Kidney glomerular epithelial cell (primary cell): Measurements from ENCODE around the gene FABP1.

Experiments
- DNase-seq: peaks from one replicate; lab custom pipeline; 2025; lab: John Stamatoyannopoulos, UW

The FABP1 gene

DNA sequence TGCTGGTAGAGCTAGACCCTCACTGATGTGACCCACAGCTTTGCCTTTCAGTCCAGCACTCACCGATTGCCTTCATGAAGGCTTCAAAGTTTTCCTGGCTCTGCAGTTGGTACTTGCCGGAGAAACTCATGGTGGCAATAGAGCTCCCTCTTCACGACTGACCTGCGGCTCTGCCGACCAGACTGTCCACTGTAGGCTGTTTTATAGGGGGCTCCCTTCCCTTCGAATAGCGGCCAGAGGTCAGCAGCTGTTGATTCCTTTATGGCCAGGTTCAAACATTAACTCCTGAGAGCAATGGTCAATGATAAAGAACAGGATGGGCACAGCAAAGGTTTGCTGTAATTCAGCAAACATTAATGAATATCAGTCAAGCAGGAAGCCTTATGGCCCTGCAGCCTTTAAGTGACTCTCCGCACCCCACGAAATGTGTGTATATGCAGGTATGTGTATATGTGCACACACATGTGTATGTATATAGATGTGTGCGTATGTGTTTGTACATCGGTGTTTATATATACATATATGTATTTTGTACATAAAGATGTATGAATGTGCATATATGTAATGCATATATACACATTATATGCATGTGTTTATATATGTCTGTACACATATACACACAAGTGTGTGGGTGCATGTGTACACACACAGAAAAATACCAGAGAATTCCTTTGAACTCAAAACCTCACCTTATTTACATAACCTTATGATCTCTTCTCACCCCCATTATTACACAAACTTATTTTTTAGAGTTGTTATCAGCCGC, at the start of gene FABP1:
TSS of gene FABP1 (minus strand) at position 175 of the 766 bp plus-strand sequence. CDS start at position 130, 45 bp downstream.
- no peak for DNase-seq

DNA sequence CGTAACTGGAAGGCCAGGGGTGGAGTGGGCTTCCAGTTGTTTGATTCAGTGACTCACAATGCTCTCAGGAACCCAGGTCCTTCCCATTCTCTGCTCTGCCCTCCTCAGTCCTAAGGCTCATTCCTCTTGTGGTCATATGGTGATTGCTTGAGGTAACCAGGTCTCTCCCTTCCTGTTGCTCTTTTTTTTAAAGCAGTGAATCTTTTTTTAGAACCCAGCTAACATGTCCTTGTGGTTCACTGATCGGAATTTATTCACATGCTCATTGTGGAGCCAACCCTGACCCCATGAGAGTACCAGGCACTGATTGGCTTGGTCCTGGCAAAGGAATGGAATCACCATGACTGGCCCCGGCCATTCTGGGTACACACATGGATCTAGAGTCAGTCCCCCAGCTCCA, 49.7 kb upstream of the FABP1 start:
- no peak for DNase-seq

DNA sequence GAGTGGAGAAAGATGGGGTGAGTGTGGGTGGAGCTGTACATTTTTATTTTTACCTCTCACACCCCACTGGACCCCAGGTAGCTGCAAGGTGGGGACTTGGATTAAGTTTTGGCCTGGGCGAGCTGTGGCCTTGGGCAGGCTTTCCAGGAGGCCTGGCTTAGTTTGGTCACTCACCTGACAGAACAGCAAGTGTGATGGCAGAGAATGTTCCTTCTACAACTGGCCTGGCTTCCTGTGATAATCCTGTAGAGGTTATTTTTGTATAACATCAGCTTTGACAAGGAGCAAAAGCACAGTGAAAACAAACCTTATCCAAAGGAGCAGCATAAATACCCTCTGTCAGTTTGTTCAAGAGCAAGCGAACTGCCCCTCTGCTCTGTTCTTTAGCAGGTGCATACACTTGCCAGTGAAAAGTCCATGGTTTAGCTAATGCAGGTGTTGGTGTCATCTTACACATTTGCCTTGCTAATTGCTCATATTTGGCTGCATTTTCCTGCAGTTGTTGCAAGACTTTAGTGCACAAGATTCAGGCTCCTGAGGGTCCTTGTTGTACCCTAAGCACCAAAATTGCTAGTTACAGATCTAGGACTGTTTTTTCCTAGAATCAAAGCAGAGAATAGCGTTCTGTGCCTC, 48.6 kb upstream of the FABP1 start:
- no peak for DNase-seq

DNA sequence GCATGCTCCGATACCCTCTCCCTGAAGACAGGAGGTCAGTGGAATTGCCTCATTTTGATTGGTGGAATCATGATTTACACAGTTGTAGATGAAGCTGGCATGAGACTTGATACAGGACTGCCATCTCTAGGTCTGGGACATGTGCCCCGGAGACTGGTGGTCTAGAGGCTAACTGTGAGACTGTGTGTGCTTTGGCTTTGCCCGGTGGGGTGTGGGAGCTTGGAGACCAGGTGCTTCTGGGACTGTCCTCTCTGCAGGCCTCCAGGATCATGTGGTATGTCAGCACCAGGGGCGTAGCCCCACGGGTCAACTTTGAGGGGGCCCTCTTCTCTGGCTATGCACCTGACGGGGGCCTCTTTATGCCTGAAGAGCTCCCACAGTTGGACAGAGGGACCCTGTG, 45.0 kb upstream of the FABP1 start:
- DNase-seq, result no peak

DNA sequence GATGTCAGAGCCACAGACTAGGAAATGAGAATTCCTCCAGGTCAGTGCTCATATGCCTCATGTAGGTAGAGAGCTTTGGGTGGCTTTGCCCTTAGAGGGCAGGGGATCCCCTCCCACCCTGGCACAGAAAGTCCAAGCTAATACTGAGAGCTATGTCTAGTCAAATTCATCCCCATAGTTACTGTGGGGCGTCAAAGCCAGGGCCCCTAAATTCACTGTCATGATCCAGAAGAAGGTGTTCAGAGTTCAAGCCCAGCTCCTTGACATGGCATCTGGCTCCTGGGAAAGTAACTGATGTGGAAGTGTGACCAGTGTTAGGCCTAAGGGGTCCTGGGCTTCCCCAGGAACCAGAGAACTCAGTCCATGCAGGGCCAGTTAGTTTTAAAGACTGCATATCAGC, 44.1 kb upstream of the FABP1 start:
- DNase-seq, result no peak

DNA sequence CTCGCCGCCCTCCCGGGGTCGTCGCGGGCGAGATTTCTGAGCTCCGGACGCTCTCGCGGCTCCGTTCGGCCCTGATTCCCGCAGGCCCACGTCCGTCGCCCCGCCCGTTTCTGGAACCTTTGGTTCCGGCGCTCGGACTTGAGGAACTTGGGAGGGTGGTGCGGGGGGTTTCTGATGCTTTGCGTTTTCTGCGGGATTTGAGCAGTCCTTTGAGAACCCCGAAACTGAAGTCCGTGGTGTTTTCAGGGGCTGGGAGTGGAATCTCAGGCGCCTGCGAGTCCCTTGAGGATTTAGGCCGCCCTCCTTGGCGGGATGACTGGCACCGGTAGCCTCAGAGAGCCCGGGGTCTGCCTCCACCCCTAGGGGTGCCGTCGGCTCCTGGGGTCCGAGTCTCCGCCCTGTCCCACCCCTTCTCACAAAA, 42.6 kb upstream of the FABP1 start:
- DNase-seq, result no peak

DNA sequence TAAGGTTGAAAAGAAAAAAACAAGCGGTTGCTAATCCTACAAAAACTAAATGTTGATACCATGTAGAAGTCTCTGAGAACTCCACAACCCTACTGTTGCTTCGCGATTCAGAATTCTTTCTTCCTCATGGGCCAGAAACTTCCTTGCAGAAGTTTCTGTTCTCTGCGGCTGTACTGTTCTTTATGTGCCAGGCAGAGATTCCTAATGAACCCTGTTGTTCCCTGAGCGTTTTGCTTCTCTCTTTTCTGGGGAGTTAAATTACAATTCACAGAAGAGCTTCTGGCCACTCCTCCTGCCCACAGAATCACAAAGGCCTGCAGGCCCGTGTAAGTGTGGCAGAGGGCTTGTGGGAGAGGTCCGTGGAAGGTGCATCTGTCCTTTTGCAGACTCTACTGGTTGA, 40.5 kb upstream of the FABP1 start:
- no peak for DNase-seq

DNA sequence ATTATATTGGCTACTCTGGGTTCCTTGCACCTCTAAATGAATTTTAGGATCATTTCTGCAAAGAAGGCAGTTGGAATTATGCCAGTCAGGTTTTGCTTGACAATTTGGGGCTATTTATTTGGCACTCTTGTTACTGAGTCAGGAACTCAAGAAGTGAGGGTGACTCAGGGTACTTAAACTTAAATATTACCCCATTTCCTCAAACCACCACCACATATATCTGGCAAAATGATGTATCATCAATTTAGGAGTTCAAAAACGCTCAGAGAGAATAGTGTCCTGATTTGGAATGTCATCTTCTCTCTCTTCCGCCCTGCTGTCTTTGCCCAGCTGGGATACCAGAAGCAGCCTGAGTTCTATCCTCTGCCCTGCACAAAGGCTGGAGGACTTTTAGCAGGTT, 39.9 kb upstream of the FABP1 start:
- DNase-seq, result no peak

DNA sequence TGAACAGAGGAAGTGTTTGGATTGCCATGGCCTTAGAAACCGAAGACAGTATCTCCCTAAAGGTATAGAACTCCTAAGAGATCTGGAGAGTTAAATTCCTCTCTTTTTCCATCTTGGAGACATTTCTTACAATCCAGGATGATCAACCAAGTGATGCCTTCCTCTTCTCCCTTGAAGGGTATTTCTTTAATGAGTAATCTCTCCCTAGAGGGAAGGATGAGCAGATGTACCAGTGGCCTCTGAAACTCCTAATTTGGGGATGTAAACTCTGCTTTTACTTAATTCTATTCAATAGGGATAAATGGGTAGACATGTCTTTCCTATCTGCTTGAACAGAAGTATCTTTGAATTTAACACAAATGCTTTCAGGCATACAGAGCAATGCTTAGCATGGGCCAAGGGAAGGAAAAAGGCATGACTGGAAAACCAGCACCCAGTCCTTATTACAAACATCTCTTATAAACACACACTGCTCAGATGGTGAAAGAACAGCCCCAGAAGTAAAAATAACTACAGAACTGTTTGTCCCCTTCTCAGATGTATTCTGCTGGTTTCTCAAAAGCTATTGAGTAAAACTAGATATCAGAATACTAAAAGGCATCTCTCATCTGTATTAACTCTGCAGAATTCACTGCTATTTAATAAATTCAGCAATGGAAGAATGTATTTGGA, 37.6 kb upstream of the FABP1 start:
- no peak for DNase-seq

DNA sequence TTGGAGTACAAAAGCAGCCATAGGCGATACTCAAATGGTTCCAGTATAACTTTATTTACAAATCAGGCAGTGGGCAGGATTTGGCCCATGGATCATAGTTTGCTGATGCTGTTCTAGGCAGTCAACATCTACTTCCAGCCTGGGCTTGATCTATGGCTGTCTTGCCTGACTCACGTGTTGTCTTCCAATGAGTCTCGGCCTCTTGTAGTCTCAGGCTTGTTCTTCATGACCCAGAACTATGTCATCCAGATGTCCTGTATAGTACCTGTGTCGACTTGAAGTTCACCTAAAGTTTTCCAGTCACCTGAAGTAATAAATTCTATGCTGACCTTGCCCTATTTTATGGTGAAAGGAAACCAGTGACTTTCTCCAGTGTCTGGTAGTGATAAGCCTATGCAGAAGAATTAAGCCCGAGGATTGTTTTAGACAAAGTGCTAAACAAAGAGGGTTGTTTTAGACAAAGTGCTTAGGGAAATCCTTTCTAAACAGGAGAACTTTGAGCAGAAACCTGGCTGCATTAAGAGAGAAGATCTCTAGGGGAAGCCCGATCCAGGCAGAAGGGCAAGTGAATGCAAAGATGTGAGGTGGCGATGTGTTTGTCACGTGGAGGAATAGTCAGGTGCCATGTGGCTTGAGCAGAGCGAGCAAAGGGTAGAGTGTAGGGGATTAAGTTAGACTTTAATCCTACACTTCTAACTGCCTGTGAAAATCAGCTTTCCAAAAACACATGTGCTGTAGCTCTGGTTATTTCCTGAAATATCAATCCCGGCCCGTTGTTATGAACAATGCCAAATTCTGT, 33.8 kb upstream of the FABP1 start:
- DNase-seq, result no peak

DNA sequence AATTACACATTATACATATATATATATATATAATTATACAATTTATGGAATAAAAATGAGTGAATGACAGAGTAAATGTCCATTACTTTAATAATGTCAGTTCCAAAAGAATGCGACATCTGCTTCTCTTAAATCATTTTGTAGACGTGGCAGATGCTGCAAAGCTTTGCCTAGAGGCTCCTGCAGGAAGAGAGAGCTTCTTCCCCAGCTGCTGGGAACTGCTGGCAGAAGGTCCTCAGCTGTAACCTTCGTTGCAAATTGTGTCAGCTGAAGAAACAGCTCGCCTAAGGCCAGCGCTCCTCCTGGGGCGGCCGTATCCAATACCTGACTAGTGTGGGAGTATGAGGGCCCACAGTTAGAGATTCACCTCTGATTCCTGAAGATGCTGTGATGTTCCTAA, 32.7 kb upstream of the FABP1 start:
- DNase-seq, result no peak

DNA sequence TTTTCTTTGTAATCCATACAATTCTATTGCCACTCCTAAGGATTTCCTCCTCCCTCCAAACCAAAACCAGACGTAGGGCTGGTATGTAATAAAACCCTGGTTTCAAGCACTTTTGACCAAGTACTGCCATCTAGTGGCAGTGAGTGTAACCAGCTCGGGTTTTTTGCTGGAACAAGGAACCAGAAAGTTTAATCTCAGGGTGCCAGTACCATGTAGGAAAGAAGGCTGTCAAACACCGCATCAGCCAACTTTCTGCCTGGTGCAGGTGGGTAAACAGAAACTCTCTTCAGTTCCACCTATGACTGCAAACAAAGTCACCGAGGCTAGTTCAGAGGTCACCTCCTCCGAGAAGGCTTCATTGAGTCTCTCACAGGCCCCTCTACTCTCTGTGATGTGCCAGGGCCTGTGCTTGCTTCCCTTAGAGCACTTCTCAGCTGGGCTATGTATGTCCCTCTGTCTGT, 32.1 kb upstream of the FABP1 start:
- DNase-seq, result peak; percentile 59

DNA sequence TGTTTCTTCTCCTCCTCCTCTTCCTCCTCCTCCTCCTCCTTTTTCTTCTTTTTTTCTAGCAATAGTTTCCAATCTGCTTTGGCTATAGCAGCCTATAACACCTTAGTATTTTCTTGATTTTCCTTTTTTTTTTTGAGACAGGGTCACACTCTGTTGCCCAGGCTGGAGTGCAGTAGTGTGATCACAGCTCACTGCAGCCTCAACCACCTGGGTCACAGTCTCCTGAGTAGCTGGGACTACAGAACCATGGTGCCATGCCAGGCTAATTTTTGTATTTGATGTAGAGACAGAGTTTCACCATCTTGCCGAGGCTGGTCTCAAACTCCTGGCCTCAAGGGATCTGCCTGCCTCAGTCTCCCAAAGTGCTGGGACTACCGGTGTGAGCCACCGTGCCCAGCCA, 31.6 kb upstream of the FABP1 start:
- DNase-seq, result no peak

DNA sequence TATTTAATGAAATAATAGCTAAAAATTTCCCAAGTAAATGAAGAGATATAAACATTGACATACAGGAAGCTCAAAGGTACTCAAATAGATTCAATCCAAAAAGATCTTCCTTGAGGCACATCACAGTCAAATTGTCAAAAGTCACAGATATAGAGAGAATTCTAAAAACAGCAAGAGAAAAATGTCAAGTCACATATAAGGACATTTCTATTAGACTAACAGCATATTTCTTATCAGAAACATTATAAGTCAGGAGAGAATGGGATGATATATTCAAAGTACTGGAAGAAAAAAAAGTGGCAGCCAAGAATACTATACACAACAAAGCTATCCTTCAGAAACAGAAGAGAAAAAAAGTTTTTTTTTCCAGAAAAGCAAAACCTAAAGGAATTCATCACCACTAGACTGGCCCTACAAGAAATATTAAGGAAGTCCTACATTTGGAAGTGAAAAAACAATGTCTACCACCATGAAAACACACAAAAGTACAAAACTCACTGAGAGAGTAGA, 21.1 kb upstream of the FABP1 start:
- no peak for DNase-seq

DNA sequence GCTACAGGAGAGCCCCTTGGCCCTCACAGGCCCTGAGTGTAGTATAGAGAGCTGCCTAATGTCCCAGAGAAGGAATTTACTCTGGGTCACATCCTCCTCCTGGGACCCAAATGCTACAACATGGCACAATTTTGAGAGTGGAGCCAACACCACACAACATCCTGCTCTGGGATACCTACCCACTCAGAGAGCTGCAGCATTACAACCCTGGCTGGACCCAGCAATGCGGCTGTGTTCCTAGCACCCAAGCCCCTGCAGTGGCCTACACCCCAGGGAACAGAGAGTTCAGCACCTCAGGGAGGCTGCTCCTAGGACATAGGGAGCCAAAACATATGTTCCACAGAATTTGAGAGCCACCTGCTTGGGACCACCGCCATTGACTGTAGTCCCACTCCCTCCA, 19.3 kb upstream of the FABP1 start:
- no peak for DNase-seq

DNA sequence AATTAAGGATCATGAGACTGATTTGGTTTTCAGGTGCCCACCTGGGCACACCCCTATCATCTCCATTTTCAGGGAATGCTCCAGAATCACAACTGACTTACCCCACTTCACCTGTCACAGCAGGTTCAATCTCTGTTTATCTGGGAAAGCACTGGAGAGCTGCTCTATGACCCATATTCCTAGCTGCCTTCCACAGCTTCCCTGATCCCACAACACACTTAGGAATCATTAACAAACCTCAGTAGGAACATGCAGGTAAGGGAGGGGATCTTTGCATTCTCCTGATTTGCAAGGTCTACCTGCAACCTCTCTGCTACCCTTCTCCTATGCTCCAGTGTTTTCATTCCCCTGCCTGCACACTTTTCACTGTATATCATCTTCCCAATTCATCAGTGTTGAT, 18.7 kb upstream of the FABP1 start:
- DNase-seq, result no peak

DNA sequence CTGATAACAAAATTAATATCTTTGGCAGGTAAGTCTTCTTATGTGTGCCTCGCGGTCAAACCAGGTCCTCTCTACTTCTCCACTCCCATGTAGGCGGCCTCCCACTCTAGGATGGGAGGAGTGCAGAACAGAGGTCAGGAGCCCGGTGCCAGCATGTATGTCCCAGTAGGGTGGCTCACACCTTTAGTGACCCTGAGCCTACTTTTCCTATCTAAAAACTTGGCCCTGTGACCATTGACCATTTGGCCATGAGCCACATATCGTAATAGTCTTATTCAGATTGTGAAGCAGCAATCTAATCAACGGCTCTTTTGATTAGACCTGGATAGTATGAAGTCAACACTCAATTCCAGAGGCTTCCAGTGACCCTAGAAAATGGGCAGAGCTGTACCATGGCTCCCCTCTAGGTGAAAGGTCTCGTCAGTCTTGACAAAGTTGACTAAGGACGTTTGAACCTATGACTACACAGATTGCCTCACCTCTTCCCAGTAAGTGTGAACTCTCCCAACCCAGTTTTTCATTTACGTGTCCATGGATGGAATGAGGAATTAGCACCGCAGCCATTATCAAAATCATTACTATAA, 17.1 kb upstream of the FABP1 start:
- no peak for DNase-seq

DNA sequence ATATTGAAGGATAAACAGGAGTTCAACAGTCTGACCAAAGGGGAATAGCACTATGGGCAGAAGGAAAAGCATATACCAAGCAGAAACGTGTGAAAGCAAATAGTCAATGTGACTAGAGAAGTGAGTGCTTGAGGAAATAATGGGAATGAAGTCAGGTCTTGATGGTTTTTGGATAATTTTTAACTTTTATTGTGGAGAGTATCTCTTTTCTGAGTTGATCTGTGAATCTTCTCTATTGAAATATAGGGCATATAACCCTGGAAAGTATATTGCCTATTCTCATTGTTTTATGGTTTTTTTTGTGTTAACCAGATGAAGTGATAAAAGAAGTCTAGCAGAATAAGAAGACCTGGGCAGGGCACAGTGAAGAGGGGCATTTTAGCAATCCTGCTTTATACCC, 16.4 kb upstream of the FABP1 start:
- DNase-seq, result no peak

DNA sequence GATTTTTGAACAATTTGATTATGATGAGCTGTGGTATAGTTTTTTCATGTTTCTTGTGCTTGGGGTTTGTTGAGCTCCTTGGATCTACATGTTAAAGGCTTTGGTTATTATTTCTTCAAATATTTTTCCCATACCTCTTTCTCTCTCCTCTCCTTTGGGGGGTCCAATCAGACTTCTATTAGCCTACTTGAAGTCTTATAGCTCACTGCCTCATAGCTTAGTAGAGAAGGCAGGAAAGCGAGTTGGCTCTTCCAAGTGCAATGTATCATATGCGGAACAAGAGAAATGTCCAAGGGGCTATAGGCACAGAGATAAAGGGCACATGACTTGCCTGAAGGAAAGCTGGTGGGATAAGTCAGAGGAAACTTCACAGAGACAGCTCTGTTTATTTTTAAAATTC, 14.1 kb upstream of the FABP1 start:
- DNase-seq, result no peak

DNA sequence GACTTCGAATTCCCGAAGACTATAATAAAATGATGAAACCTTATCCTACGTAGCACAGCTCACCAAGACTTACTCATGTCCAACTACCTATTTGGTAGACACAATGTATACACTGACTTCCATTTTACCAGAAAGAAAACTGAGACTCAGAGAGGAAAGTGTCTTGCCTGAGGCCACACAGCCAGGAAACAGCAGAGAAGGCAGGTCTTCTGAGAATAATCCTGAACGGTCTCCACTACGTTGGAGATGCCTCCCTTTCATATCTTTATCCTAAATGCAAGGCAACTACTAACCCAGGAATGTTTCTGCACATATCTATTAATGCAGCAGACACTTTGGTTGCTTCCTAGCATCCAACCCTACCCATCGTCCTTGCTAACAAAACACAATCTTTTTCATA, 11.9 kb upstream of the FABP1 start:
- no peak for DNase-seq

DNA sequence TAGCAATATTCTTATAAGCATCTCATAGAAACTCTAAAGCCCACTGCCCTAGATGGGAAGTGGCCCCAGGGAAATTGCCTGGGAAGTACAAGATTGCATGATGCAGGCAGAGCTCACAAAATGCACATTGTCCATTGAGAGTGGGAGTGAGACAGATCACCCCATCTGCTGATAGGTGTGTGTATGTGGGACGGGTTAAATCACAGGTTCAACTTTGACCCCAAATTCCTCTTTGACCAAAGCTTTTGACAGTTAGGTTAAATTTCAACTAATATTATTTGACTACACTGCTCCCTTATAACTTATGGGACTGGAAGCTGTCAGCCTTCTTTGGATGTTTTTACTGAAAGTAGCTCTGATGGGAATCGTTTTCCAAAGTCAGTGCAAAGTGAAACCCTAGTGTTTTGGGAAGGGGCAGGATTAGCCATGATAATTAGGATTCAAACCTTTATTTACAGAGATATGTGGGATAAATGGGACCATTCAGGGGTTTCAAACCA, 11.4 kb upstream of the FABP1 start:
- DNase-seq, result no peak

DNA sequence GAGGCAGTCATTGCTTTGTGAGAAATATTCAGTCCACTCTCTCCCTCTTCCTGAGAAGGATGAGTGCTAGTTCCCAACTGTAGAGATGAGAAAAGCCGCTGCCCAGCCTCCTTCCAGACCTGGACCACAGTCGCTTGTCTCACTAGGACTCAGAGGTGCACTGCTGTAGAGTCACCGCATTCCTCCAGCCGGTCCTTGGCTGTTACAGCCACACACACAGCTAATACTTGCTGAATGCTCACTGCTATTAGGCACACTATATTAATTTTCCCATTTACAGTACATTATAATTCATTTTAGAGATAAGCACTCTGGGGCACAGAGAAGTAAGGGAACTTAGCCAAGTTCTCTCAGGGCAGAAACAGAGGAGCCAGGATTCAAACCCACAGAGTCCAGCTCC, 10.0 kb upstream of the FABP1 start:
- no peak for DNase-seq
